GM10266 (cell line): Measurements from ENCODE around the gene PROS1.
"Not testable (repeated sequence)": the region's sequence is repeated elsewhere in the genome, so short reads cannot be mapped to it uniquely, and the experiment has no call there.

Source experiments
- DNase-seq: peaks from one replicate; pipeline ENCODE4 v3.0.0; 2012; ENCODE audit errors: extremely low spot score
- TF ChIP-seq, protein P1 (sequence below): IDR thresholded peaks from 2 replicates; pipeline ENCODE4 v1.5.1; 2012; ENCODE audit warnings: mild to moderate bottlenecking, low read depth; ENCODE audit not compliant: control insufficient read depth, insufficient read depth; ENCODE audit errors: missing control alignments

Gene PROS1

DNA sequence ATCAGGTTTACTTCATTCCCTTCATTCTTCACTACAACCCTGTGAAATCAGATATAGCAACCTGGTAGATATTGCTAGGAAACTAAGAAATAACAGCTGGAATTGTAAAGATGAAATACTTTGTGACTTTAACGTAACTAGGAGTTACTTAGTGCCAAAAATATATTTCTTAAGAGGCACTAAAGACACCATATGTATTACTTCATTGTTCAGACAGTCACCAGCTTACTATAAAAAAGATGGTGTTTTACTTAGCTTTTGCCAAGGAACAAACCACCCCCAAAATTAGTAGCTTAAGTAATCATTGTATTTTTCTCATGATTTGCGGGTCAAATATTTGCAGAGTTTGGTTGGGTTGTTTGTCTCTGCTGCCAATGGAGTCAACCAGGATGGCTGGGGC lies 62.5 kb downstream of the PROS1 start:
- DNase-seq = no peak

DNA sequence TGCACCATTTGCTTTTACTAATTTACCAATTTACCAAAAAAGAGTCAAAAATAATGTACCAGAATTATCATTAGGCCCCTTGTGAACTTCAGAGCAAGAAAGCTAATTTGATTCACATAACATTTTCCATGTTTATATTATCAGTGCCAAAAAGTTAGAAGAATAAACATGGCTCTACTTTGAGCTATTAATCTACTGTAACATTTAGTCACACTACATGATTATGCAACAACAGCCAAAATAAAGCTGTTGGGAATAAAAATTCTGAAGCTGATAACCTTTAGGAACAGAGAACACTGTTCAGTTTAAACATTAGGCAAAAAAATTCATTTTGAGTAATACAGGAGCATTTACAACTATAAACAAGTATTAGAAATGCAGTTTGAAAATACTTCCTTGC lies 63.6 kb downstream of the PROS1 start:
- TF ChIP-seq, protein P1, sequence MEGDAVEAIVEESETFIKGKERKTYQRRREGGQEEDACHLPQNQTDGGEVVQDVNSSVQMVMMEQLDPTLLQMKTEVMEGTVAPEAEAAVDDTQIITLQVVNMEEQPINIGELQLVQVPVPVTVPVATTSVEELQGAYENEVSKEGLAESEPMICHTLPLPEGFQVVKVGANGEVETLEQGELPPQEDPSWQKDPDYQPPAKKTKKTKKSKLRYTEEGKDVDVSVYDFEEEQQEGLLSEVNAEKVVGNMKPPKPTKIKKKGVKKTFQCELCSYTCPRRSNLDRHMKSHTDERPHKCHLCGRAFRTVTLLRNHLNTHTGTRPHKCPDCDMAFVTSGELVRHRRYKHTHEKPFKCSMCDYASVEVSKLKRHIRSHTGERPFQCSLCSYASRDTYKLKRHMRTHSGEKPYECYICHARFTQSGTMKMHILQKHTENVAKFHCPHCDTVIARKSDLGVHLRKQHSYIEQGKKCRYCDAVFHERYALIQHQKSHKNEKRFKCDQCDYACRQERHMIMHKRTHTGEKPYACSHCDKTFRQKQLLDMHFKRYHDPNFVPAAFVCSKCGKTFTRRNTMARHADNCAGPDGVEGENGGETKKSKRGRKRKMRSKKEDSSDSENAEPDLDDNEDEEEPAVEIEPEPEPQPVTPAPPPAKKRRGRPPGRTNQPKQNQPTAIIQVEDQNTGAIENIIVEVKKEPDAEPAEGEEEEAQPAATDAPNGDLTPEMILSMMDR = no peak
- DNase-seq = no peak

More for the DNA sequence above, 62.5 kb downstream of the PROS1 start:
- TF ChIP-seq, protein P1 = no peak

DNA sequence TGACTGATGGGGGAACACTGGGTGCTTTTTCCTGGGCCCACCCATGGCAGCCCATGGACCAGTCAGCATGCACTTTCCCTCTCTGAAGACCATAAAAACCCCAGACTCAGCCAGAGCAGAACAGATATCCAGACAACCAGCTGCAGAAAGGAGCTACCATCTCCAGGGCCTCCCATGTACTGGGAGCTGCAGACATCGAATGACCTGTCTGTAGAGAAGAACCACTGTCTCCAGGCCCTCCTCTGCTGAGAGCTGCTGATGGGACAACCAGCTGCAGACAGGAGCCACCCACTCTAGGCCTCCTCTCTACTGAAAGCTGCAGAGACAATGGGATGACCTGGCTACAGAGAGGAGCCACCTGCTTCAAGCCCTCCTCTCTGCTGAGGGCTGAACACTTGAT lies 66.6 kb downstream of the PROS1 start:
- TF ChIP-seq, protein P1 = no peak
- DNase-seq = no peak

DNA sequence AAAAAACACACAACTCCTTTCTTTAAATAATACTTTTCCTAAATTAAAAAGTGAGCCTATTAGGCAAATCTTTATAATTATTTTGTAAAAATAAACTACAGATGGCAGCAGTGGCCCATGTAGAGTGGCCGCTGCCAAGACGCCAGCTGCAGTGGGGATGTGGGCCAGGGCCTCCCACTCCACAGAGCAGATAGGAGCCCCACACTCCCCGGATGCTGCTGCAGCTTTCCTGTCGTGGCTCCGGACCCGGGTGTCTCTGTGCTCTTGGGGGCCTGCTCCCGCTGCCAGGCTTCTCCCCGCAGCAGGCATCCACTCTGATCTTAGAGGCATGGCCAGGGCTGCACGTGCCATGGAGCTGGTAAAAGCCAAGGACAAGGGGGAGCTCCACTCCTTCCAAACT lies 67.5 kb downstream of the PROS1 start:
- DNase-seq = no peak
- TF ChIP-seq, protein P1 = no peak

DNA sequence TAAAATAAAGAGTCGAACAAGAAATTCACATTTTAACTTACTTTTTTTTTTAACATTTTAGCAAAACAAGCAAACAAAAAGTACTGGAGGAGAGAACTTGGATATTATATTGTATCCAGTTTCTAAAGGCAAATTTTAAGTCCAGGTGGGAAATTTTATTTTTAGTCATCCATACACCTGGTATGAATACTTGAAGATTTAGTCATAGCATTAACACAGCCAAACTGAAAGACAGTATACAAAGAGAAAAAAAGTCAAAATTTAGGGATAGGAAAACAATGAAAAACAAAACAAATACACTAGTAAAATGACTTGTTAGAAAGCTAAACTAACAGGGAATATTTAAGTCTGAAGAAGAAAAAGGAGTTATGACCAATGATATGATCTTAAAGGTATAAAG lies 69.1 kb downstream of the PROS1 start:
- no peak for DNase-seq
- TF ChIP-seq, protein P1 = no peak

DNA sequence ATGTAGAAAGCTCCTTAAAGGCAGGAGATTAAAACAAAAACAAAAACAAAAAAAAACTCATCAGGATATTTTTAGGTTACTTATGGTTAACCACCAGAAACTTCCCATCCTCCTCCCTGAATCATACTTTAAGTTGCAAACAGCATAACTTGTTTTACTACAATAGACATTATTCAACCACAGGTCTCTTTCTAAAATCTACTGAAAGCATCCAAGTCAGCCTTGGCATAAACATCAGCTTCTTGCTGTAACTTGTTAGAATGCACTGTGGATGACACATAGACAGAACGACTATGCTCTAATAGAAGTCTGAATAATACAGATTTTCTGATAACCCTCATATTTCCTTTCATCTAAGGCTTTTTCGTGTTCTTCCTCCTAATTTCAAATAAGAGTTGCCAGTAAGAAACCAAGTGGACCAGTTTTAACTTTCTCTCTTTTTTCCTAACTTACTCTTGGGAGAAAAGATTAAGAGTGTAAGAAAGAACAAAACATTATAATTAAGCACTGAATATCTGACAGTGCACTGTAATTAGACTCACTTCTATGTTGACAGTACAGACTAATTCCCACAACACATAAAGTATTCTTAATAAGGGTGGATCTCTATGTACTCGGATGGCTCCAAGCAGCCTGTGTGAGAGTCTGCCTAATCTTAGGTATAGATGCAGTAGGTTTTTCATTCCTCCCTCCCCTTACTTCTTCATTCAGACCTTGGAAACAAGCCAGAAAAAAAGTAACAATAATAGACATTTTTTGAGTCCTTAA lies 95.3 kb downstream of the PROS1 start:
- not testable (repeated sequence) for DNase-seq

DNA sequence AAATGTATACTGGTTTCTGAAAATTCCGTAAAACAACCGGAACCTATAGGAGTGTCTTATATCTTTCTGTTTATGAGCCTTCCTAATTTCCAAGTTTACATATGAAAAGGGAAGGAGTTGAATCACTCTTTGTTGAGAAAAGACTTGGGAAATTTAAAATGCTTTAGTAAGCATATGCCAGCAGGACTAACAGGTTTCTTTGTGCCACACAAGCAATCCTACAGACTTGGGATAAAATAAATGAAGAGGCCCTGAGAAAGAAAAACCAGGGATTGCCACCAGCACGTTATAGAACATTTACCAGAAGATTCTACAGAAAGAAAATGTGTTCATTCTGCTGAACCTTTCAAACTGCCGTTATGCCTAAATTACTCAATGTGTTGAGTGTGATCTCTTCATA lies 96.3 kb downstream of the PROS1 start:
- DNase-seq = not testable (repeated sequence)

DNA sequence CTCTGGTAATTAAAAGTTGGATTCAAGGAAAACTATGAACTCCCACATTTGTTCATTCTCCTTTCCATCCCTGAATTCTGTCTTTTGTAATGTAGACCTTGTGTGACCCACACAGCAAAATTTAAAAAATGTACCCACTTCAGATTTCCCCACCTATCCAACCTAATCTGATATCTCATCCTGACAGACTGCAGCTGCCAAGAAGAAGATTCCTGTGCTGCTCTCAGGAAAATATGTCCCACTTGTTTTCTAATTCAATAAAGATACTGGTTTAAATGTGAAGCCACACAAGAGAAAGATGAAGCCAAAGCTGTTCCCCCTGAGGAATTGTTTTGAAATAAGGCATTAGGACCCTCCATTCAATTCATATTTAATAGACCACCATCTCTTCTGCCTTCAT lies 100.3 kb downstream of the PROS1 start:
- not testable (repeated sequence) for DNase-seq

DNA sequence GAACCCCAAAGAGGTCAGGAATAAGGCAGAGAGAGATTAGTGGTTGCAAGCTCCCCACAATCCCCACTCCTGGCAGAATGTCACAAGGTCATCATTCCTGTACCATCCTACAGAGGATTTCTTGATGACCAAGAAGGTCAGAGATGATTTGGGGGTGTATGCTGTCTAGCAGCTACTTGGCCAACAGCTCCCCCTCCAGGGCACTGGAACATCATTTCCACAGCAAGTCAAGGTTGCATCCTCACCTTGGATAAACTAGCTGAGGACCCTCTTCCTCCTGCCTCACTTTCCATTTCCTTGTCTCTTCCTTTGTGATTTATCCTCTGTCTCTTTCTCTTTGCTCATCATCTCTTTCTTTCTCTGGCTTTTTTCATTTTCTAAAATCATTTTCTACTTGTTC lies 106.3 kb downstream of the PROS1 start:
- no peak for DNase-seq
- TF ChIP-seq, protein P1 = no peak
